Body of pancreas (tissue), 4 donors: Measurements from ENCODE around the gene CCDC83.

ENCODE experiments used
- CTCF ChIP-seq, 7 experiments: fragments of 450-650 bp in 4 of 7; fragments of 200-600 bp in 3 of 7; sonication (generic) in 3 of 7; IDR thresholded peaks; one replicate each; pipeline ENCODE4 v1.5.1; 2016 to 2019; ENCODE audit warnings: antibody characterized with exemption in 7 of 7
- POLR2A ChIP-seq, 3 donors: fragments of 450-650 bp; IDR thresholded peaks; one replicate each; pipeline ENCODE4 v1.6.1; 2016; ENCODE audit warnings: antibody characterized with exemption in 3 of 3, mild to moderate bottlenecking in 2 of 3

GRCh38 chr11:85869781-85870180 lies 14.6 kb downstream of the CCDC83 start:
- no peak for TF ChIP-seq CTCF (IDR thresholded peaks at IDR 0.05)
- TF ChIP-seq POLR2A (IDR thresholded peaks at IDR 0.05), result no peak
